Measurements from ENCODE around the gene PDE4B.
"Not testable (repeated sequence)": the region's sequence is repeated elsewhere in the genome, so short reads cannot be mapped to it uniquely, and the experiment has no call there.

PDE4B gene

DNA sequence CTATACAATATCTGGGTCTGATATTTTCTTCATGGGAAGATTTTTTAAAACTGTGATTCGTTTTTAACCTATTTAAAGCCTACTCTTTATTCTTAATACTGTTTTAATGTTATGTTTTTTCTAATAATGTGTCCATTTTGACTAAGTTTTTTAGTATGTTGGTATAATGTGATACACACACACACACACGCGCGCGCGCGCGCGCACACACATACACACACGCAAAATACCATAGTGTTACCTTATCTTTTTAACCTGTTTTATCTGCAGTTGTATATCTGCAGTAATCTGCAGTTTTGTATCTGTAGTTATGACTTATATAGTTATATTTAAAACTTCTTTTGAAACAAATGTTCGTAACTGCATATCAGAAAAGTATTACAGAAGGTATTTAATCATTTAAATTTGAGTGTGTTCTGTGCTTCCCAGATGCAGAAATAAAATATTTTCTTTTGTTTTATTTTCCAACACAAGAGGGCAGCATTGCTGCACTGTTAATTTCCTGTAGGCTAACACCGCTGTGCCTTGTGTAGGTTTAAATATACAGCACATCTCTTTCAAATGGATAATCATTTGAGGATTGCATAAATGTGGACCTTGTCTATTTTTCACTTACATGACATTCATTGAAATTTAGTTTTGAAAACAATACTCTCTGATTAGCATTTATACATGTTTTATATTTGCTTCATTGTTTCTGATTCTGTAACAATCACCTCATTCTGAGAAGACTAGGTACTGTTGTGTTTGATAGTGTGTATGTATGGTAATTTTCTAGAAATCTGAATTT is 166.1 kb downstream of the PDE4B start:
- DNase-seq, result peak; percentile 48

DNA sequence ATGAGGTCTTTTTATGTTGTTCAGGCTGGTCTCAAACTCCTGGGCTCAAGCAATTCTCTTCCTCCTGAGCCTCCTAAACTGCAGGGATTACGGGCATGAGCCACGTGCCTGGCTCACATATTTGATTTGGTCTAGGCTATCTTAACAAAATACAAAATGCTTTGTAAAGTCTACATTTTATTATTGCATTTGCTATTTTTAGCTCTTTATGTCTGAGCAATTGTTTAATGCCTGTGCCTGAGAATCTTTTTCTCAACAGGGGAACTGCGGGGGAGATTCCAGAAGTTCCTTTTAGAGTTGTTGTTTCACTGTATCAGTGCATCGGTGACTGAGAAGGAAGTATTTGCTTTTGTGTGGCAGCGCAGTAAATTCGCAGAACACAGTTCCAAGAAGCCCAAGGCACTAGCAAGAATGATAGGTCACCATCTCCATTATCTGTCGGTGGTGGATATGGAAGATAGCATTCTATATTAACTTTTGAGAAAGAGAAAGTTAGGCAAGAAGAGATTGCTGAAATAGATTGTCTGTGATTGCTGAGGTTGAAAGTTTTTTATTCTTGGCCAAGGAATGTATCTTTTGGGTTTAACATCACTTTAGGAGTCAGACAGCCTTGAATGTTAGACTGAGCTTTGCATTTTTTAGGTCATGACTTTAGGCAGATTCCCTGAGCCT is 167.3 kb downstream of the PDE4B start:
- peak; percentile 22 for DNase-seq

DNA sequence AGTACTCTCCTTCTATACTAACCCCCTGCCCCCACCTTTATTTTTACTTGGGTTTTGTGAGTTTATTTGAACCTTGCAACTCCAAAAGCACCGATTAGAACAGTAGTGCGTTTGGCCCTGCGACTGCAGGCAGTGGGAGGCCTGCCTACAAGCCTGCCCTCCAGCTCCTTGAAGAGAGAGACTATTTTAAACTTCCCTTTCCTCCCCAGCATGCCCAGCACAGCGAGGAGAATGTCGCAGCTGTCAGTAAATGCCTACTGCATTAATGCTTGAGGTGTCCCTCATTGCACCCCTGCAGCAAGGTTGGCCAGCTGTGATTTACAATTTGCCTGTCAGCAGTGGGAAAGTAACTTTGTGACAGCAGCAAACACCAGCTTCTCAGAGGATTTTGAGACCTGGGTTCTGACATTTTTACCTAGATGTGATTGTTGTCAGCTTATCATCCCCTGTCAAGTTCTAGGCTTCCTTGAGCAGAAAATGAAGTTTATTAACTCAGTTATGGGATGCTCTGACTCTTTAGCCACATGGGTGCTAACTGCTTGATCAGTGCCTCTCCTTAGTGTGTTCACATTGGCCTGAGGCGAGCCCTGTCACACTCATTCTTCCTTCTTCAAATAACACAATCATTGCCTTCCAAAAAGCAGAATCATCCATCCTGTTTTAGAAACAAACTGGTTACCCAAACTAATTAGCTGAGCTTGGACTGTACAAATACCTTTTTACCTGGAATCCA is 170.6 kb downstream of the PDE4B start:
- no peak for DNase-seq

DNA sequence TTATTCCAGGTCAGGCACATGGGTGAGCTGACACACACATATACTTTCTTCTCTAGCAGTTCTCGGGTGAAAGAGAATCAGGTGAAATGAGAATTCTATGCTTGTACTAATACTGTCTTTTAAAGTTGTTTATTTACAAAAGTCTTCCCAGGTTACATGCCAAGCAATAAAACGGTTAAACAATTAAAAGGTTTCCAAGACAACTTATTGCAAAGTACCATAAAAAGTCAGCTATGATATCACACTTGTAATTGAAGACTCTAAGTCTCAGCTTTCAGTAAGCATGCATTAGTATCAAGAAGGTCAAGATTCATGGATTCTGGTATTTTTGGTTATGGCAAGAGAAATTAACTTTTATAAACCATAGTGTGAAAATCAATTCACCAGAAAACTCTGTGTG is 171.4 kb downstream of the PDE4B start:
- DNase-seq, result no peak

DNA sequence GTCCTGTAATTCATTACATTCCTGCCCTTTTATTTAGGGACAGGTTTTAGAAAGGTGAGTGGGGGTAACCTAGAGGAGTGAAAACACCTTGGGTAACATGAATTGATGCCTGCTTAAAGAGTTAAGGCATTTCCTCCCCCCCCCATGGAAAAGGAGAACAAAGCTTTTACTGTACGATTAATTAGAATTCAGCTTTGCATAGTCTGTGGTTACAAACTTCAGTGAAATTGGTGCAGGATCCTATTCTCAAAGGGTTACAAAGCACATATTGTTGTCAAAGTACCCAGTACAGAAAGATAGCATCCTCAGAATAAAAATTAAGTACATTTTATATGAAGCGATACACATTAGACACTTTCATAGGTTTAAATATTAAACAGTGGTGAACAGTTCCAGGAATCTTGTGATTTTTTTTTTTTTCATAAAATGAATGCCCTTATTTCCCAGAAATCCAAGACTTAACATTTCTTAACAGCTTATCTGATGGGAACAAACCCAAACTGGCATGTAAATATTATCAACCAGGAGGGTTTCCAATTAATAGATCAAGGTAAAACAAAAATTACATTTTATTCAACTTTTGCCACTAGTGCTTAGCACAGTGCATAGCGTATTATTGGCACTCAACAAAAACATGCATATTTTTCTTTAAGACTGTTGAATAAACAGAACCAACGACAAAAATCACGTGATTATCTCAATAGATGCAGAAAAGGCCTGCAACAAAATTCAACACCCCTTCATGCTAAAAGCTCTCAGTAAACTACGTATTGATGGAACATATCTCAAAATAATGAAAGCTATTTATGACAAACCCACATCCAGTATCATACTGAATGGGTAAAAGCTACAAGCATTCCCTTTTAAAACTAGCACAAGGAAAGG is 172.7 kb downstream of the PDE4B start:
- DNase-seq, result no peak

DNA sequence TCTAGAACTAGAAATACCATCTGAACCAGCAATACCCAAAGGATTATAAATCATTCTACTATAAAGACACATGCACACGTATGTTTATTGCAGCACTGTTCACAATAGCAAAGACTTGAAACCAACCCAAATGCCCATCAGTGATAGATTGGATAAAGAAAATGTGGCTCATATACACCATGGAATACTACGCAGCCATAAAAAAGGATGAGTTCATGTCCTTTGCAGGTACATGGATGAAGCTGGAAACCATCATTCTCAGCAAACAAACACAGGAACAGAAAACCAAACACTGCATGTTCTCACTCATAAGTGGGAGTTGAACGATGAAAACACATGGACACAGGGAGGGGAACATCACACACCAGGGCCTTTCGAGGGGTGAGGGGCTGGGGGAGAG is 174.8 kb downstream of the PDE4B start:
- DNase-seq, result not testable (repeated sequence)

DNA sequence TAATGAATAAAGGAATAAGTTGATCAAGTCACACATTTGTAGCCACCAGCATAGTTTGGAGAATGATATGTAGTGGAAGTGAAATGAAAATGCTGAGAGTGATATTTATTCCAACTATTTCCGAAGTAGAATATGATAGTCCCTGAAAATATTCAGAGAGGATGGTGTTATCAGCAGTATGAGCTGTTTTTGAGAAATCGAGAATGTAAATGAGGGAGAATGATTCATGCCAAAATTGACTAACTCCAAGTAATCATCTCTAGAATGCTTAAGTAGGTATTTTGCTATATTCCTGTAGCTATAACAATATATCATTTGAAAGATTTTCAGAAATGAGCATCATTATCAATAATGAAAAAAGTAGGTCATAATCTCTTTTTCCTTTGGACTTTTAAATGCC is 178.9 kb downstream of the PDE4B start:
- no peak for DNase-seq

DNA sequence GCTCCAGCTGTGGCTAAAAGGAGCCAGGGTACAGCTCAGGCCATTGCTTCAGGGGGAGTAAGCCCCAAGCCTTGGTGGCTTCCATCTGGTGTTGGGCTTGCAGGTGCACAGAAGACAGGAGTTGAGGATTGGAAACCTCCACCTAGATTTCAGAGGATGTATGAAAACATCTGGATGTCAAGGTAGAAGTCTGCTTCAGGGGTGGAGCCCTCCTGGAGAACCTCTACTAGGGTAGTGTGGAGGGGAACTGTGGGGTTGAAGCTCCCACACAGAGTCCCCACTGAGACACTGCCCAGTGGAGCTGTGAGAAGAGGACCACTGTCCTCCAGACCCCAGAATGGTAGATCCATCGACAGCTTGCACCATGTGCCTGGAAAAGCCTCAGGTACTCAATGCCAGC is 183.0 kb downstream of the PDE4B start:
- DNase-seq, result no peak

DNA sequence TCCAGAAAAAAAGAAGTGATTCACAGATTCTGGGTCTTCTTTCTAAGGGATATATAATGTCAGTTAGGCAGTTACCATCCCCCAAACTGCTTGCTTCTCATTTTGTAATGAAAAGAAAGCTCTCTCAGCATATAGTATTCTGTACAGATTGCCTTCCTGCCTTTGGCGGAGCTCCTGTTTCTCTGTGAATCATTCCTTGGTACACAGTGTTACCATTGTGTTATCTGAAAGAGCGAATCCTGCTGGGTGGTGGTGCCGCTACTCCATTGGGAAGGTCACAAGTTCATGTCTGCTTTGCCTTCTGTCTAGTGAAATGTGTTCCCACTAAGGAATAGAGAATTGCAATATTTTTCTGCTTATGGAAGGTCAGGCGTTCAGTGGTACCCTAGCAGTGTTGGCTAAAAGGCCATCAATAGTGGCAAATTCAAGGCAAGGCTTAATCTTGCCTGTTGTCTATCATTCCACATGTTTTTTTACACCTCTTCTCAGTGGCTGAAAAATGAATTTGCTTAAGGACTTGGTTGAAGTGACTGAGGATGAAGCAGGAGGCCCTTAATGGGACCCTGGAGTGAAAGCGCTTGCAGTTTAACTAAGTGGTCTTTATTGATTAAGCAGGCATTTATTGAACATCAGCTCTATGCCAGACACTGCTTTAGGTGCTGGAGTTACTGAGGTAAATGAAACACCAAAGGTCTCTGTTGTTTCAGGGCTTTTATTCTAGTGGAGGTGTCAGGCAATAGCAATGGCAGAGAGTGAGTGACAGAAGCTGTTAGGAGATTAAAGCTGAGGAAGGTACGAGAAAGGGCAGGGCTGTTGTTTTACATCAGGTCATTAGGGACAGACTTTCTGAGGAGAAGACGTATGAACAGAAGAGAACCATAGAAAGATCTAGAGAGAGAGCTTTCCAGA is 186.7 kb downstream of the PDE4B start:
- peak; percentile 8 for DNase-seq

DNA sequence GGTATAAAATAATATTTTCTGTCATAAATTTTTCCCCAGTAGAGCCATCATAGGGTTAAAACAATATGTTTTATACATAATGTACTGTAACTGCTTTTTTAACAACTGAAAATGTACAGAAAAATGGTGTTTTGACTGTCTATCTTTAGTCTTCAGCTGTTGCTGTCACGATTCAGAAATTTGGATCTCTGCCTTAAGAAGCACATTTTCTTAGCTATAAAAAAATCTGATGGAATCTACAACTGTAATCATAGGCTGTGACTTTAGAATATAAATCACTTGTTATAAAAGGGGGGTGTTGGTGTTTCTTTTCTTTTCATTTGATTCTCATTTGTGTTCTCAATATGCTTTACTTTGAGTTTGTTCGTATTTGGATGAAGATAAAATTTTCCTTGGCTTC is 187.5 kb downstream of the PDE4B start:
- DNase-seq, result no peak

DNA sequence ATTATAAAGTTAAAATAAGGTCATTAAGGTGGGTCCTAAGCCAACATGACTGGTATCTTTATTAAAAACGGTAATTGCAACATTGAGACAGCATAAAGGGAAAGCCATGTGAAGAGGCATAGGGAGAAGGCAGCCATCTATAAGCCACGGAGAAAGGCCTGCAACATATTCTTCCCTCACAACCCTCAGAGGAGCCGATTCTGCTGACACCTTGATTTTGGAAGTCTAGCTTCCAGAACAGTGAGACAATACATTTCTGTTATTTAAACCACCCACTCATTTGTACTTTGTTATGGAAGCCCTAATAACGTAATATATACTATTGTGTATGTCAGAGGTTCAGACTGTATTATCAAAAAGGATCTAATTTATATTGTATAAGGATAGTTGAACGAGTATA is 190.8 kb downstream of the PDE4B start:
- no peak for DNase-seq

DNA sequence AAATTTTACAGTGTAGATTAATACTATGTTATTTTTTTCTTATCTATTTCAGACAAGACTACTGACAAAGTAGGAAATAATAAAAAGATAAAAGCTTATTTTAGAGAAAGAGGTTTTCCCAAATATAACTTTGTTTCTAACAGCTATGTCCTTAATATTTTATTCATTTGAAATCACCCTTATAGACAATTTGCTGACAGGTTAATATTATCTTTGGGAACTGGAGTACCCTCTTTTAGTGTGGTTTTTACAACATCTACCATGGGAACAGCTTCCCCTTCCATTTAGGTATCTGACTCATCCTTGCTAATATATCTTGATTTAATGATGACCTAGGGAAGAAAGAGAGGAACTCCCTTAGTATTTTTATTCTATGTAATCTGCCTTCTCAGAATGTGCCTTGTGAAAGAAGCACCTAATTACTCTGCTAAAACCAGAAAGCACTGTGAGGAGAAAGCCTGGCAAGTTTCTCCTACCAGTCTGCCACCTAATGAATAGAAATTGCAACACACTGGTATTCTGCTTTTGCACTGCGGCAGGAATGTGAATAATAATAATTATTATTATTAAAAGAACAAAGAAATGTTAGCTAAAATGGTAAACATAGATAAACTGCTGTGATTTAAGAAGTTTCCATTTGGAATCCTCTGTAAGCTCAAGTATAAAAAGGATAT is 192.8 kb downstream of the PDE4B start:
- DNase-seq, result no peak

DNA sequence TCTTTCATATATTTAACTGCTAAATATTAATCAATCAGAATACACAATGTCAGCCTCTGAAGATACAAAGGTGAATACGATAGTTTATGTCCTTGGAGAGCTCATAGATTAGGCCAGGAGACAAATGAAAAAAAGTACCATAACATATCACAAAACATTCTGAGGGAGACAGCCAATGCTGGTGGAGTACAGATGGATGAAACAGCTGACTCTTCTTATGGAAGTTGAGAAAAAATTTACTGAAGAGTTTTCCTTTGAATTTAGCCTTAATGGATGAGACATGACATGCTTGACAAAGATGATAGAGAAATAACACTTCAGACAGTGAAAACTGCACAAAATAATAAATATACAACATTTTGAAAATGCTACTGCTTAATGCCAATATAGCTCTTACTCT is 193.5 kb downstream of the PDE4B start:
- DNase-seq, result no peak

DNA sequence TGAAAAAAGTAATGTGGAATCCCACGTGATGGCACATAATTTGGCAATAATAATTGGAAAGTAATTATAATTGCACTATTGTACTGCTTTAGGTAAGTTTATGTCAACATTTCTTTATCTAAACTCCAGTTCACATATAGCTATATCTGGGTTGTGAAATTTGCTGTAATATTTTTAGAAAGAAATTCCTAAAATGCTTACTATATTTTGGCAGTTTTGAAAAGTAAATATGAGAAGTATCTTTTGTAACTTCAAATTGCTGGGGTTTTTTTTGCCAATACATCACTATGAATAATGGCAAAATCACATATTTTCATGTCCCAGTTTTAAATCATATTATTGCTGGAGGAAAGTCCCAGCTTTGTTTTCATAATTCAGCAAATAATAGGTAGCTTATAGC is 197.5 kb downstream of the PDE4B start:
- DNase-seq, result no peak

DNA sequence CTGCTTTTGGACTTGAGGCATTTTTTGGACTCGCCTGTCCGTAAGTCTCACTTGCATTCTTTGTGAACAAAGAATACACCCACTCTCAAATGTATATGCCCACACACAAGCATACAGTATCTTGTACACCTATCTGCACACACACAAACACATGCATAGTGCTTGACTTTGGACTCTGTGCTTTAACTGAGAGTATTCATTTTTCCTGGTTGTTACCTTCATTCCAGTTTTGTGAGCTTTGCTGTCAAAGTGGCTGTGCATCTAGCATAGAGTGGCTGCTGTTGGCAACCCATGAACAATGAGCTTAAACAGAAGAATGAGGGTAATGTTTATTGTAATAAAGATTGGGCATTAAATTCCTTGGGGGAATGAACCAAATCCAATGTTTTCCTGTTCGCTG is 199.0 kb downstream of the PDE4B start:
- DNase-seq, result no peak

DNA sequence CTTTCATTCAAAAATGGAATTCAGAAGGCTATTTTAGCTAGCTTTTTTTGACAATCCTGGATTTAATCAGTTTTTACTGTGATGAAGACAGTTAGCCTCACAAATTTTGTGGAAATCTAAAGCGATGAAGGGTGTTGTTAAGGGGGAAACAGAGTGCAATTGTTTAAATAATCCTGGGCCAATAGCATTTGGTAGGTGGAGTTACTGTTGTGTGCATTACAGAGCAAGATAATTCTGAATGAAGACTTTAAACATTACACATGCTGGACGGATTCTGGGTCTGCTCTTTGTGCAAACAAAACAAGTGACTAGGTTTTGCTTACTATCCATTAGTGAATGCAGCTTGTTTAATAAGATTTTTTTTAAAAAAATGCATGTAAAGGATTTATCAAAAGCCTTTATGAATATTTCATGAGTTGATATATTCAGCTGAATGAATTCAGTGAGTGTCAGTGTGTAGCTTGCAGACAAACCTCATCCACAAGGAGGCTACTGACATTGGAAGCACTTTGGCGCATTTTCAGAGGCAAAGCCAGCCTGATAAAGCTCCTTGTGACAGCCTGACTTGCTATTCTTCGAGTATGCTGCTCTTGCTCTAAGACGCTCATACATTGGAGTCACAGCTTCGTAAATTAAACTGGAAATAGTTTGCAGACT is 199.6 kb downstream of the PDE4B start:
- DNase-seq, result no peak

DNA sequence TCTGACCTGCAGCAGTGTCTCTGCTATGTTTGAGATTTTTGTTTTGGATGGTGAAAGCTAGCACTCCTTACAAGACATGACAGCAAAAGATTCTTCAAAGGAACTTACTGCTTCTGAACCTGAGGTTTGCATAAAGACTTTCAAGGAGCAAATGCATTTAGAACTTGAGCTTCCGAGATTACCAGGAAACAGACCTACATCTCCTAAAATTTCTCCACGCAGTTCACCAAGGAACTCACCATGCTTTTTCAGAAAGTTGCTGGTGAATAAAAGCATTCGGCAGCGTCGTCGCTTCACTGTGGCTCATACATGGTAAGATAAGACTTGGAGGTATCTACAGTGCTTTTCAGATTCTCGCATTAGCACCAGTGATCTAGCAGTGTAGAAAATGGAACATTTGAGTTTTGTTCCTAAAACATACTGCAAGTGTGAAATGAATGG is 200.2 kb downstream of the PDE4B start:
- DNase-seq, result no peak

DNA sequence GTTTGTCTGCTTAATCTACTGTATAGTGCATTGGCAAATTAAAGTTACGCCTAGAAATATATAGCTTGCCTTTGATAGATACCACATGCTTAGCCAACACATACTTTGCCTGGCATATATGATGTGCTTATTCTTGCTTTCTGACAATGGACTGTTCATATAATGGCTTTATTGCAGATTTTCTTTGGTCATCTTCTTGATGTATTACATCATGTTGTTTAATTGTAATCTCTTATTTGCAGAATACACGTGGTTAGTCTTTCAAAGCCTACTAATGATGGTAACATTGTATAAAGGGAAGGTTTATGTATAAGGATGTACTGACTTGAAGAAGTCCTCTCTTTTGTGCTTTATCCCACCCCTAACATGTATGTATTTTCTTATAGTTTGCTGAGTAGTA is 201.5 kb downstream of the PDE4B start:
- no peak for DNase-seq

DNA sequence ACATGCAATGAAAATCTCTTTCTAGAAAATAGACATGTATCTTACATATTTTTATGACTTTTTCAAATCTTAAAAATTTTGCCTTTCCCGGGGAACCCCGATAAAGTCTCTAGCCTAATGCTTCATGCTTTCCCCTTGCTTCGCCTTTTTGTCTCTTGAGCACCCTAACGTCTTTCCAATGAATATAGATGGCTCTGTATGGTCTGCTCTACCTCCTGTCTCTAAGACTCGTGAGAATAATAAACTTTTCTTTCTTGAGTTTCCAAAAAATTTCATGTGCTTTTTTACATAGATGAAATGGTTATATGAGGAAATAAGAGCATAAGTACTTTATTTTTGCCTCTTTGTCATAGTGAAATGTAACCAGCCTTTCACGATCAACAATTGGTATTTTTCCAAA is 202.6 kb downstream of the PDE4B start:
- no peak for DNase-seq

DNA sequence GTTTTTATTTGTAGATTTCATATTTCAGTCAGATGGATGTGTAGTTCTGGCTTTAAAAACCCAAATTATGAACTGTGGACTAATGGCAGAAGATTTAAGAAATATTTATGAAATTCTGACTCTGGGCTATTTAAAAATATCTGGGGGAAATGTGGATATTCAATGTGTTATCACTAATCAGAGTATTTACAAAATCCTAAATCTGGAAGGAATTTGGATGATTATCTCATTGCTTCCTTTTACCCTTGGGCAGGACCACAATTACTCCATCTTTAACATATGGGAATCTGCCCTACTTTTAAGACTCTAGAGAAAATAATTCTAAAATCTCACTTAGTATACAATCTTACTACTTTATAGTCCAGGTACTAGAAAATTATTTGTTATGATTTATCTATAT is 203.2 kb downstream of the PDE4B start:
- DNase-seq, result no peak

DNA sequence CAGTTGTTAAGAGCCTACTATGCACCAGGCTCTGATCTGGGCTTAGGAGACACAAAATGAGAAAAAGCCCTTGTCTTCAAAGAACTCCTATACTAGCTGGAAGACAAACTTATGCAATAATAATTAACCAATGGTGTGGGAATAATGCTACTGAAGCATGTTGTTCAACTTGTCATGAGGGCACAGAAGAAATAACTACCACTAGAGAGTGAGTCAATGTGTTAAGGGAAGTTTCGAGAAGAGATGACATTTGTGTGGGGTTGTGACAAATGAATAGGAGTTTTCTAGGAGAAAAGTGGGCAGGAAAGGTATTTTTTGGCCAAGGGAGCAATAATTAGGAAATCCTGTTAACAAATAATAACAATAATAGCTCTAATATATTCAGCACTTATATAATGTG is 205.0 kb downstream of the PDE4B start:
- DNase-seq, result no peak
